H1 (cell line): ENCODE data around the gene OTOGL. TPM values are rescaled to one million over a fixed set of nuclear protein-coding genes. Genes with fewer than 3 reads are reported as not detected.

Experiments used
- ATF3 ChIP-seq: IDR thresholded peaks from 2 replicates; pipeline ENCODE4 v1.6.1; 2011; ENCODE audit warnings: low read depth, mild to moderate bottlenecking, low read length; ENCODE audit not compliant: insufficient read depth
- RNF2 ChIP-seq: fragments of 200-900, 300-1000 bp; sonication (generic); IDR thresholded peaks from 2 replicates; pipeline ENCODE4 v1.7.1; 2016; ENCODE audit warnings: borderline replicate concordance, low read depth, mild to moderate bottlenecking, antibody characterized with exemption, low read length; ENCODE audit not compliant: poor library complexity, severe bottlenecking; ENCODE audit errors: missing control alignments
- polyA plus RNA-seq, 7 experiments: library from polyadenylated mRNA; depleted of rRNA in 3 of 7; stranded (reverse) in 5 of 7; unstranded in 2 of 7; fragments of >200 nt in 5 of 7; fragments of 200-250 nt in 2 of 7; gene quantifications; 1 replicate in 5 of 7; 2 replicates in 1 of 7; 4 replicates in 1 of 7; pipeline versions ENCODE4 v1.2.1 to v1.2.3, GENCODE V29; 2011 to 2013; ENCODE audit warnings: missing spikeins in 2 of 7, mixed read lengths in 2 of 7
- total RNA-seq: library from RNA; stranded (reverse); fragmentation: NEBNext Ultra II Directional; extraction: Animal tissue kit (Norgen Biotek cat#: 25700); gene quantifications from 2 replicates; pipeline ENCODE4 v1.2.1, GENCODE V29; 2021

The OTOGL gene
- total and polyA plus RNA-seq, 2 of the 8 experiments (the other 6 are each of a cell fraction or from before 2014, with no cell fraction given): 0.12 to 0.17 TPM

GRCh38 chr12:80212938-80213645 lies 113.8 kb downstream of the OTOGL start (continued):
- TF ChIP-seq ATF3 (no peak), RNF2 (no peak)
